Measurements from ENCODE around the gene OGA.
"Not testable (repeated sequence)": the region's sequence is repeated elsewhere in the genome, so short reads cannot be mapped to it uniquely, and the experiment has no call there.

OGA gene

GRCh38 chr10:101793526-101793925 lies 24.7 kb downstream of the OGA start:
- no peak for DNase-seq

GRCh38 chr10:101789686-101790085 lies 28.6 kb downstream of the OGA start:
- no peak for DNase-seq

- DNase-seq: not testable (repeated sequence)
Measured at GRCh38 chr10:101789231-101789630, 29.0 kb downstream of the OGA start.

- DNase-seq: no peak
Measured at GRCh38 chr10:101785801-101786200, 32.4 kb downstream of the OGA start.

- DNase-seq: no peak
Measured at GRCh38 chr10:101784558-101784957, 33.7 kb downstream of the OGA start.

GRCh38 chr10:101783736-101784118 lies 34.5 kb downstream of the OGA start:
- no peak for DNase-seq

- DNase-seq: no peak
Measured at GRCh38 chr10:101782811-101783735, 35.2 kb downstream of the OGA start, which contains the start of gene NPM3. Gene NPM3, minus strand, starts transcription at chr10:101783446. Its CDS starts 56 bp downstream, at chr10:101783390.

GRCh38 chr10:101781984-101782810 lies 36.0 kb downstream of the OGA start:
- no peak for DNase-seq

- DNase-seq: no peak
Measured at GRCh38 chr10:101781655-101781983, 36.6 kb downstream of the OGA start.

GRCh38 chr10:101780818-101781654 lies 37.2 kb downstream of the OGA start:
- DNase-seq: no peak

- no peak for DNase-seq
Measured at GRCh38 chr10:101780187-101780817, 37.9 kb downstream of the OGA start.

GRCh38 chr10:101779544-101780186 lies 38.6 kb downstream of the OGA start:
- DNase-seq: no peak

- no peak for DNase-seq
Measured at GRCh38 chr10:101778781-101779543, 39.3 kb downstream of the OGA start.

- no peak for DNase-seq
Measured at GRCh38 chr10:101778151-101778780, 40.0 kb downstream of the OGA start.

GRCh38 chr10:101777619-101778145 lies 40.6 kb downstream of the OGA start:
- DNase-seq: no peak

GRCh38 chr10:101776161-101776817 lies 42.0 kb downstream of the OGA start:
- DNase-seq: no peak

- DNase-seq: no peak
Measured at GRCh38 chr10:101775273-101776160, 42.7 kb downstream of the OGA start, which contains the start of gene FGF8. Gene FGF8, minus strand, starts transcription at chr10:101776114. Its CDS starts 214 bp downstream, at chr10:101775900.

GRCh38 chr10:101774589-101775272 lies 43.5 kb downstream of the OGA start:
- no peak for DNase-seq

Data from NCI-H187 treated with DMSO at 0.1 percent for 48 hours (cell line).